Stimulated activated CD4-positive, alpha-beta T cell treated with anti-CD3 and anti-CD28 coated beads, Interleukin-2, amount 100 ng/mL, for 4 hours (primary cell): ENCODE data around the gene LDLRAD3.

Source experiments
- DNase-seq: peaks from one replicate; pipeline ENCODE4 v3.0.0-alpha.2; 2020; ENCODE audit warnings: low read depth

The LDLRAD3 gene

DNA sequence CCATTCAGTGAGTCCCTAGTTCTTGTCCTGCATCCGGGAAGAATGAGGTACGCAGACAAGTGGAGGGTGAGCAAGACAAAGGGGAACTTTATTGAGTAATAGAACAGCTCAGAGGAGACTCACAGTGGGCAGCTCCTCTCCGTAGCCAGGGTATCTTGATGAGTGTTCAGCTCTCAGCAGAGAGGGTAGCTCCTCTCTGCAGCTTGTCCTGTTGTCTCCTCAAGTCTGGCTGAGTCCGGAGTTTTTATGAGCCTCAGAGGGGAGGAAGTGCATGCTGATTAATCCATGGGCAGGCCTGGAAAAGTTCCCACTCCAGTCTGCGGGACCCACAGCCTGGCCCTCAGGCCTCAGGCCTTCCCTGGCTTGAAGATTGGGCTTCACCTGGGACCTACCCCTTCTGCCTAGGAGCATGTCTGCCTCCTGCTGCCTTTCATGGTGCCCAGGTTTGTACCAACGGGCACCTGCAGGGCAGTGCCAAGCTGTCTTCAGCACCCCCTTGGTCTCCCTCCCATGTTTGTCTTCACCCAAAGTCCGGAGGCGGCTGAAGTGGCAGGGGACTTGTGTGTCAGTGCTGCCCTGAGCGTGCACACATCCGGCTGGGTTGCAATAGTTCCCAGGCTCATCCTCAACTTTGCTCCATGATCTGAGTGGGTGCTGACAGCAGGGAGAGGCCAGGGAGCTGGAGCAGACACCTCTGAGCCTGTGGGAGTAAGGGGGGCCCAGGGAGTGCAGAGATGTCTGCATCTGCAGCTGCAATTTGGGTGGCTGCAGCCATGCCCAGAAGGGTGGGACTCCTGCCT, 134.2 kb downstream of the LDLRAD3 start:
- no peak for DNase-seq

- no peak for DNase-seq
These were observed 134.8 kb downstream of the LDLRAD3 start for GRCh38 chr11:36078686-36079055.

GRCh38 chr11:36079878-36080675, 136.2 kb downstream of the LDLRAD3 start:
- no peak for DNase-seq

DNA sequence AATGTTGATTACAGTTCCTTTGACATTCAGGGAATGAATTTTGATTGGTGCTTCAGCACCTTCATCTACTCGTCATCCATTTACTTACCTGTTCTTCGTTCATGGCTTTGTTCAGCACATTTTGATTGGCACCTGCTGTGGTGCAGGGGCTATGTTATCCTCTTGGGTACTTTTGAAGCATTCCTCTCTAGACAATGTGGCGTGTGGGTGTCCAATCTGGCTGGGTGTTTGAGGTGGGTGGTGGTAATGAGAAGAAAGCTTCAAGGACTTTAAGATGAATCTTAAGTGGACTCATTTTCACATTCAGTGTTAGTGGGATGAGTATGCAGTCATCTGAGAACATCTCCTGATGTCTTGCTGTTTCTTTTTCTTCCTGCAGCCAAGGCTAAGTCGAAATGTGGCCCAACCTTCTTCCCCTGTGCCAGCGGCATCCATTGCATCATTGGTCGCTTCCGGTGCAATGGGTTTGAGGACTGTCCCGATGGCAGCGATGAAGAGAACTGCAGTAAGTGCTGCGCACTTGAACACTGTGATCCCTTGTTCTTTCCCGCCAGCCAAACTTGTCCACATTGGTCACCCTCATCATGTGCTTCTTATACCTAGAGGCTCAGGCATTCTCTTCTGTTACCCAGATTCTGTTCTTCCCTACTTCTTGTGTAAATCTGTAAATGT, 137.5 kb downstream of the LDLRAD3 start:
- DNase-seq, result no peak

GRCh38 chr11:36086366-36086765, 142.5 kb downstream of the LDLRAD3 start:
- no peak for DNase-seq

DNA sequence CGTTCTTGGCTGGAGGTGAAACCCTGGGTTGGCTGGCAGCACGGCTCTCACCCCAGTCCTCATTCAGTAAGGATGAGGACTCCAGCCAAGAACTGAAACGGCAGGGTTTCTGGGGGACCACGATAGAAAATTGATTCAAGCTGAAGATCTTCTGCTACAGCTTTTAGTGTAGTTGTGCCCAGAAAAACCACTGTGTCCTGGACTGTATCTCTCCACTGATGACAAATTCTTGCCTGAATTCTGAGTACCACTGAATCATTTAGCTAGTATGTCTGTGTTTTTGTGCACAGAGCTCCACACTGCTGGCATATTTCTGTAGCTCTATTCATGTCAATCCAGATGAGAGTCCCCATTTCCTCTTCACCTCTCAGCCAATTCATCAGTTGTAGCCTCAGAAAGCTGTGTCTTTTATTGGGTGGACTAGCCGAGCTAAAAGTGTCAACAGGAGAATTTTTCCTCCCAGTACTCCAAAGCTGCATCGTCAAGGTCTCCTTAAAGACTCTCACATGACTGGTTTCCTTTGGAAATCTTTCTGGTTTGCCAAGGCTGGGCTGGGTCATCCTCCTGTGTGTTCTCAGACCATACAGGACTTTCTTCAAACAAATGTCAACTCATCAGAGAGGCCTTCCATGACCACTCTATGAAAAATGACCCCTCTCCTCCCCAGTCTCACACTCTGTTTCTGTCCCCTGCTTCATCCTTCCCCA, 144.6 kb downstream of the LDLRAD3 start:
- no peak for DNase-seq

DNA sequence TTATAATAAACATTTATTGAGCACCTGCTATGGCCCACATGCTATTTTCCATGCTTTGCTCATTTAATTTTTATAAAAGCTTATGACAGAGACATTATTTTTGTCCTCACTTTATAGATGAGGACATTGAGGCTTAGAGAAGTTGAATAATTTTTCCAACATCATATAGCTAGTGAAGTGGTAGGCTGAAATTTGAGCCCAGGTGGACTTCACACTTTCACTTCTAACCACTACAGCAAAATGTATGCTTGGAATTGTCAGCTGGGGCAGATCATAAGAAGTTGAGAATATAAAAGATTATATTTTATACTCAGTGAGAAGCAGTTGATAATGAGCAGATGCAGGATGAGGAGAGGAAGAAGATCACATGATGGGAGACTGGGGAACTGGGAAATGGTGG, 146.1 kb downstream of the LDLRAD3 start:
- DNase-seq, result no peak

DNA sequence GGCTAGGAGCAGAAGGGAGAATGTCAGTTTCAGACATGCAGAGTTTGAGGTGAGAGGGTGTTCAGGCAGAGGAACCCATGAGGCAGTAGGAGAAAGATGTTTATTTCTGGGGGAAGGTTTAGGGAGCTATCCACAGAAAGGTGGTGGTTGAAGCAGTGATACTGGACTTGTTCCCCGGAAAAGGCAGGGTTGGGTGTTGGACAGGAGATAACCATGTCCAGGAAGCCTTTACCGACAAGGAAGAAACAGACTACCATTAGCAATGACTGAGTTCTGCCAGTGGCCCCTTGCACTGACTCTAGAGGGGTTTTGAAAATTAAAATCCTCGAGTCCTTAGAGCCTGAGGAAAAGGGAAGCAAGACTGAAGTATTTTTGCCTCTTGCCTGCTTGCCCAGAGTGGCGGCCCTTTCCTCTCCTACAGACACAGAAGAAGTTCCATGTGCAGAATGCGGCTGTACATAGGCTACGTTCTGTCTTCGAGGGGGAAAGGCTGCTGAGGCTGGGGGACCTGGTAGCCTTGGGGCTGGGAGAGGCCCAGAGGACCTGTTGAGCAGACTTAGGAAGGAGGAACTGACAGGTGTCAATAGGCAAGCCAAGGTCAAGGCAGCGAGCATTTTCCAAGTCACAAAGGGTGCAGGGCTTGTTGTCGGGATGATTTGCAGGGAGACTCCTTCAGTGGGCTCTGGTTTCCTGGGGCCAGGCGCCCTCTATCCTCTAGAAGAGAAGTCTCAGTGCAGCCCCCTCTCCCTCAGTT, 146.7 kb downstream of the LDLRAD3 start:
- no peak for DNase-seq

DNA sequence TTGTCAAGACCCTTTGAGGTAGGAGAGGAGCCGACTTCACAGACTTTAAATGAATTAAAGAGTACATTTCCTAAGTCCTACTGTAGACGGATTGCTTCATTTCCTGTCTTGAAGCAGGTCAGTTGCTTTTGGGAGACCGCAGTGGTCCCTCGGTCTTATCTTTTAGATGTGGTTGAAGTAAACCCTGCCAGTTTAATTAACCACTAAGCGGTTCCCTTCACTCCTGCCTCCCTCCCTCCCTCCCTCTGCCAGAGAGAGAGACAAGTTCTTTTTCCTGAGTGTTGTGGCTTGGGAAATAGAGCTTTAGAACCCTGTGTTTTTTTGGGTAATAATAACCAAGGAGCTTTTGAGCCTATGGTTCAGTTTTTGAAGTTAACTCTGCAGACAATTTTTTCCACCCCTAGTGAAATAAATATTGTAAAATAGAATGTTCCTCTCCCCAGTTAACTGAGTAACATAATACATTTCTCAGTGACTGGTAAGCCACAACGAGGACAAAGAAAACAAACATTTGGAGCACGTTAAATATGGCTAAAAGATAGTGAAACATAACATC, 147.5 kb downstream of the LDLRAD3 start:
- DNase-seq, result no peak

GRCh38 chr11:36092314-36093030, 148.6 kb downstream of the LDLRAD3 start:
- no peak for DNase-seq

DNA sequence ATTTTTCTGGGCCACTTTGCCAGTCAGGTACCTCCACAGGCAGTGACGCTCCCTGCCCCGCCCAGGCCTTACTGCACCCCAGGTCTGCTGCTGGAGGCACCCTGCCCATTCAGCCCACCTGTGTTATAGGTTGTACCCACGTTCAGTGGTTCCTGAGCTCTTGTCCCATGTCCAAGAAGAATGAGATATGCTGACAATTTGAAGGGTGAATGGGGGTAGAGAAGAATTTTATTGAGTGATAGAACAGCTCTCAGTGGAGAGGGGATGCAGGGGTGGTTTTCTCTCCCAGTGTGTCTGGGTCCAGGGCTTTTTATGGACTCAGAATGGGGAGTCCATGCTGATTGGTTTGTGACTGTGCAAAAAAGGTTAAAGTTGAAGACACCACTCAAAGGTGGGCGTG, 149.7 kb downstream of the LDLRAD3 start:
- no peak for DNase-seq

DNA sequence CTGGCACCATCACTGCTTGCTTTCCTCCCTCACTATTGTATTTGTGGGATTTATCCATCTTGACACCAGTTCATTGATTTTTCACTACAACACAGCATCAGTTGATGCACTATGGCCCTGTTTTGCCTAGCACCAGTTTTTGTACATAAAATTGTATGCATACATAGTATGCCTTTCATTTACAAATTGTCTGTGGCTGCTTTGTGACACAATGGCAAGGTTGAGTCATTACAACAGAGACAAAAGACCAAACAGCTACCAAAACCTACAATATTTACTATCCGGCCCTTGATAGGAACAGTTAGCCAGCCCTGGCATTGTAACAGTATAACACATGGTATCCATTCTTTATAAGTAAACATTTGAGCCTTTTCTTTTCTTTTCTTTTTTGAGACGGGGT, 150.3 kb downstream of the LDLRAD3 start:
- no peak for DNase-seq

DNA sequence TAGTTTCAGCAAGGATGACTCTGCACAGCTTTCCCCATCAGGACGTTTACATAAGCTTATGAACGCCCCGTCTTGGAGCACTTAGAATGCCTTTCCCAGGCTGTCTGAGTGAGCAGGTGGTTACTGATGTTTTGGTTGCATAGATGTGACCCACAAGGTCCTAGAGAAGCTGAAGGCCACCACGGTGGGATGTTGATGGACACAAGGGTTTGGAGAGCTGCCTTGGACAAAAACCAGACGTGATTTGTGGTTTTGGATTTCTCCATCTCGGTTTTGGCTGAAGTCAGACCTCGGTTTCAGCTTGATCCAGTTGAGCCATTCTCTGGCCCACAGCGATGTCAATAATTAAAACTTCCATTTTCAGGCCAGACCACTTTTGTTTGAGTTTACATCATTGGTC, 151.9 kb downstream of the LDLRAD3 start:
- DNase-seq, result no peak

DNA sequence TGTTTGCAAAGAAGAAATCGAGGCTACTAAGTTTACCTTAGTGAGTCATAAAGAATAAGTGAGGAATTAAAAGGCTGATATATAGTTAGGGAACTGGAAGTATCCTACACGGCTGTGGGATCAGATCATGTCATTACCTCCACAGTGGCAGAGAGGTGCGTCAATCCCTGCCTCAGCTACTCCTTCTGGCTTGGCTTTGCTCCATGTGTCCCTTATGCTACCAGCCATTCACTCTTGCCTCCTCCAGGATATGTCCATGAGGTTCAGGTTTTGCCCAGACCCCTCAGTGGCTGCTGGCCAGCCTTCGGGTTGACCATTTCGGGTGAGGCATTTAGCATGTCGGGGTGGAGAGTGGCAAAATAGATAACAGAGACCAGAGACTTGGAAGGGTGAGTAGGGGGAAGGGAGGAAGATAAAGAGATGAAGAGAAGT, 153.4 kb downstream of the LDLRAD3 start:
- DNase-seq, result no peak

GRCh38 chr11:36098087-36098486, 154.2 kb downstream of the LDLRAD3 start:
- DNase-seq, result no peak

GRCh38 chr11:36098853-36099375, 155.1 kb downstream of the LDLRAD3 start:
- DNase-seq, result no peak

GRCh38 chr11:36101466-36101865, 157.6 kb downstream of the LDLRAD3 start:
- no peak for DNase-seq

- DNase-seq, result no peak
These were observed 159.0 kb downstream of the LDLRAD3 start for GRCh38 chr11:36102868-36103267.

- DNase-seq, result no peak
These were observed 160.2 kb downstream of the LDLRAD3 start for GRCh38 chr11:36103933-36104530.

- DNase-seq, result no peak
These were observed 160.8 kb downstream of the LDLRAD3 start for GRCh38 chr11:36104660-36104992.
